Omental fat pad (tissue), 4 donors: Measurements from ENCODE around the gene PILRB. TPM values are rescaled to one million over a fixed set of nuclear protein-coding genes. Genes with fewer than 3 reads are reported as not detected.

ENCODE experiments used
- ATAC-seq: fragments of 150-250 bp; one replicate; pipeline ENCODE4 v1.9.1; 2016; ENCODE audit warnings: mild to moderate bottlenecking, moderate library complexity; ENCODE audit not compliant: low FRiP score
- DNase-seq: peaks from one replicate; pipeline ENCODE4 v3.0.0-alpha.2; 2019; ENCODE audit warnings: low spot score
- total RNA-seq, 4 donors: library from RNA; depleted of rRNA; stranded (reverse); fragments of >200 nt; gene quantifications; one replicate each; pipeline ENCODE4 v1.1.0, GENCODE V29; 2016
- TF ChIP-seq, protein P1 (sequence below), 3 donors: fragments of 450-650 bp; IDR thresholded peaks; one replicate each; pipeline ENCODE4 v1.5.1; 2016 to 2017; ENCODE audit warnings: antibody characterized with exemption in 3 of 3, mild to moderate bottlenecking in 3 of 3, moderate library complexity in 2 of 3

The PILRB gene
- total RNA-seq, 4 donors from 2014 or later, result 25.0 to 83.5 (median 36.9) TPM

DNA sequence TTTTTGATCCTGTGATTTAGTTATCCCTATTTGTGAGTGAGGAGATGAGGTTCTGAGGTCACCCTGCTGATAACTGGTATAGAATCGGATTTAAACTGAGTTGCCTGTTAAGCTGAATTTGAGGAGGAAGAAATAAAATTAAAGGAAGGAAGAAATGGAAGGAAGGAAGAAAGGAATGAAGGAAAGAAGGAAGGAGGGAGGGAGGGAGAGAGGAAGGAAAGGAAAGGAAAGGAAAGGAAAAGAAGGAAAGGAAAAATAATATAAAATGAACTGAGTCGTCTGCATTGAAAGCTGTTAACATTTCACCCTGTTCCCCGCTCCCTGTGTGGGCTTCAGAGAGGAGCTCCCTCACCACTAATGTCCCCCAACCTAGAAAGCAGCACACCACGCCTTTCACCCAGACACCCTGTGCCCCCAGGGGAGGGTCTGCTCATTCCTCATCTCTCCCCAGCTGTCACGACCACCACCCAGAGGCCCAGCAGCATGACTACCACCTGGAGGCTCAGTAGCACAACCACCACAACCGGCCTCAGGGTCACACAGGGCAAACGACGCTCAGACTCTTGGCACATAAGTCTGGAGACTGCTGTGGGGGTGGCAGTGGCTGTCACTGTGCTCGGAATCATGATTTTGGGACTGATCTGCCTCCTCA lies 31.6 kb downstream of the PILRB start:
- no peak for DNase-seq
- ATAC-seq, result no peak
- TF ChIP-seq, protein P1, sequence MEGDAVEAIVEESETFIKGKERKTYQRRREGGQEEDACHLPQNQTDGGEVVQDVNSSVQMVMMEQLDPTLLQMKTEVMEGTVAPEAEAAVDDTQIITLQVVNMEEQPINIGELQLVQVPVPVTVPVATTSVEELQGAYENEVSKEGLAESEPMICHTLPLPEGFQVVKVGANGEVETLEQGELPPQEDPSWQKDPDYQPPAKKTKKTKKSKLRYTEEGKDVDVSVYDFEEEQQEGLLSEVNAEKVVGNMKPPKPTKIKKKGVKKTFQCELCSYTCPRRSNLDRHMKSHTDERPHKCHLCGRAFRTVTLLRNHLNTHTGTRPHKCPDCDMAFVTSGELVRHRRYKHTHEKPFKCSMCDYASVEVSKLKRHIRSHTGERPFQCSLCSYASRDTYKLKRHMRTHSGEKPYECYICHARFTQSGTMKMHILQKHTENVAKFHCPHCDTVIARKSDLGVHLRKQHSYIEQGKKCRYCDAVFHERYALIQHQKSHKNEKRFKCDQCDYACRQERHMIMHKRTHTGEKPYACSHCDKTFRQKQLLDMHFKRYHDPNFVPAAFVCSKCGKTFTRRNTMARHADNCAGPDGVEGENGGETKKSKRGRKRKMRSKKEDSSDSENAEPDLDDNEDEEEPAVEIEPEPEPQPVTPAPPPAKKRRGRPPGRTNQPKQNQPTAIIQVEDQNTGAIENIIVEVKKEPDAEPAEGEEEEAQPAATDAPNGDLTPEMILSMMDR (IDR thresholded peaks at IDR 0.05), result no peak

DNA sequence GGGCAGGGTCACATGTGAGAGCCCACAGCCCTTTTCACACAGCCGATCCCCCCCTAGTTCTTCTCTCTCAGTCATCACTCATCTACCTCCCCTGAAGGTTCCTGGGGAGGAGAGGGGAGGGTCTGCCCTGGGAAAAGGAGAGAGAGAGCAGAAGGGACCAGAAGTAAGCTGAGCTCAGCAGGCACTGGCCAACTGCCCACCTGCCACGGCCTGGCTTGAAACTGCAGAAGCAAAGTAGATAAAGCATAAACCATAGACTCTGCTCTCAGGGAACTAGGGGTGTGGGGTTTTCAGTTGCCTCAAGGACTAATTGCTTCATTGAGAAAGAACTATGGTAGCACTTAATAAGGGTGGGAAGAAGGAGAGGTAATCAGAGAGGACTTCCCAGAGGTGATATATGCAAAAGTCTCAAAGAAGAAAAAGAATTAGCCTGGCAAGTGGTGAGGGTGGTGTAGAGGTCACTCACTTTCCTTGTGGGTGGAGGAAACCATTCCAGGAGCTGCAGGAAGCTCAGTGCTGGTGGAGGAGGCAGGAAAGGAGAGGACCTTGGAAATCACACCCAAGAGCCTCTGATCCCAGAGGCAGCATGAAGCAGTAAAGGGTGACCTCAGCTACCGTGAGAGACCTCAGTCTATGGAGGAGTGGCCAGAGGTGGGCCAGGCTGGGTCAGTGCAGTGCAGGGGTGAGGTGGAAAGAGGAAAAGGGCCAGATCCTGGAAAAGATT lies 32.5 kb downstream of the PILRB start:
- TF ChIP-seq, protein P1 (IDR thresholded peaks at IDR 0.05), result no peak
- ATAC-seq (no peak), DNase-seq (no peak)

- no peak for DNase-seq
- no peak for ATAC-seq
- TF ChIP-seq, protein P1 (IDR thresholded peaks at IDR 0.05), result no peak
Observed at GRCh38 chr7:100393233-100393905, 35.5 kb downstream of the PILRB start.

DNA sequence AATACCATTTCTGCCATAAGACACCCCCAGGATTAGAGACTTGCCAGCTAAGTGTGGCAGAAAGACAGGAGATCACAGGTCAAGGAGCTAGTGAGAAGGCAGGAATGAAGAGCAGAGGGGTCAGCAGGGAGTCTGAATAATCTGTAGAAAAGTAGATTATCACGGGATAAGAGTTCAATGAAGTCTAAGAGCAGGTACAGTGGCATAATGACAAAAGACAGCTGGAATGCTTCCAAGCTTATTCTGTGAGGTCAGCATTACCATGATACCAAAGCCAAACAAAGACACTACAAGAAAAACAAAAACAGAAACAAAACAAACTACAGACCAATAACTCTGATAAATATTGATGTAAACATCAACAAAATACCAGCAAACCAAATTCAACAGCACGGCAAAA lies 36.2 kb downstream of the PILRB start:
- no peak for DNase-seq
- TF ChIP-seq, protein P1 (IDR thresholded peaks at IDR 0.05), result no peak
- ATAC-seq, result no peak

DNA sequence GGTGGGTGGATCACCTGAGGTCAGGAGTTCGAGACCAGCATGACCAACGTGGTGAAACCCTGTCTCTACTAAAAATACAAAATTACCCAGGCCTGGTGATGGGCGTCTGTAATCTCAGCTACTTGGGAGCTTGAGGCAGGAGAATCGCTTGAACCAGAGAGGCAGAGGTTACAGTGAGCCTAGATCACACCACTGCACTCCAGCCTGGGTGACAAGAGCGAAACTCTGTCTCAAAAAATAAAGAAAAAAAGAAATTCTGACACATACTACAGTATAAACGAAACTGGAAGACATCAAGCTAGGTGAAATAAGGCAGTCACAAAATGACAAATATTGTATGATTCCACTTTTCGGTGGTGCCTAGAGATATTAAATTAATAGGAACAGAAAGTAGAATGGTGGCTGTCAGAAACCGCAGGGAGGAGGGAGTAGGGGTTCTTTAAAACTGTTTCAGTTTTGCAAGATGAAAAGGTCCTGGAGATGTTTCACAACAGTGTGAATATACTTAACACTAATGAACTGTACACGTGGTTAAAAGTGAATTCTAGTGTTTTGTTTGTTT lies 38.6 kb downstream of the PILRB start:
- ATAC-seq (no peak), DNase-seq (no peak)
- TF ChIP-seq, protein P1 (IDR thresholded peaks at IDR 0.05), result no peak

DNA sequence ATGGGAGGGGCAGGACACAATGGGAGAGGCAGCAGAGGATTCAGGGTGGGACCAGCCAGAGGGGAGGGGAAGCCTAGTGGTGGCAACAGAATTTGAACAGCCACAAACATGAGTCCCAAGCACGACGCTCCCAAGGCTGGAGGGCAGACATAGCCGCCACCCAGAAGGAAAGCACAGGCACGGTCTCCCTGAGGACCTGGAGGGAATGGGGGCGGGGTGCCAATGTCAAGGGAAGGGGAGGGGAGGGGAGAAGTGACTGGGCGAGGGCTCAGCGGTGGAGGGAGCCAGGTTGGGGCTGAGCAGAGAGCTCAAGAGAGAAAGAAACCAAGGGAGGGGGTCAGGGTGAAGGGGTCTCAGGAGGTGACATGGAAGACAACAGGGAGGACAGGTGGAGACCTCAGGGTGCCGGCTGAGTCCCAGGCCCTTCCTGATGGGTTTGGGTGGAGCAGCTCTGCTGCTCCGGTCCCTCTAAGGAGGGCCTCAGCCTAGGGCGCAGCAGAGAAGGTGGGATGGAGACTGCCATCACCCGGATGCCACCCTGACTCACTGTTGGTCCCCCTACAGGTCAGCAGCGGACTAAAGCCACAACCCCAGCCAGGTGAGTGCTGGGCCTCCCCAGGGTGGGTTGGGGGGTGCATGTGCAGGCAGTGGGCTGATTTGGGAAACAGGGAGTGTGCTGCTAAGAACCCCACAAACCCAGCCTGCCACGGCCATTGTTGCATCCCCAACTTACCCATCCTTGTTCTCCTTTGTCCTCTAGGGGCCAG lies 39.6 kb downstream of the PILRB start:
- no peak for DNase-seq
- TF ChIP-seq, protein P1 (IDR thresholded peaks at IDR 0.05), result no peak
- ATAC-seq, result no peak
